GM12864 (cell line): ENCODE measurements around the gene SALL1.

Experiments used
- DNase-seq: peaks from one replicate; pipeline ENCODE4 v3.0.0-alpha.2; 2011; ENCODE audit warnings: low read depth
- H3K4me3 ChIP-seq: 2 replicates; pipeline ENCODE4 v1.5.1; 2011; ENCODE audit warnings: mild to moderate bottlenecking, low read depth, low read length, control low read depth
- TF ChIP-seq, protein P1 (sequence below): IDR thresholded peaks from 2 replicates; pipeline ENCODE4 v1.5.1; 2011; ENCODE audit warnings: low read depth, mild to moderate bottlenecking, moderate library complexity, low read length, control low read depth, inconsistent platforms; ENCODE audit errors: missing control alignments

Gene SALL1

DNA sequence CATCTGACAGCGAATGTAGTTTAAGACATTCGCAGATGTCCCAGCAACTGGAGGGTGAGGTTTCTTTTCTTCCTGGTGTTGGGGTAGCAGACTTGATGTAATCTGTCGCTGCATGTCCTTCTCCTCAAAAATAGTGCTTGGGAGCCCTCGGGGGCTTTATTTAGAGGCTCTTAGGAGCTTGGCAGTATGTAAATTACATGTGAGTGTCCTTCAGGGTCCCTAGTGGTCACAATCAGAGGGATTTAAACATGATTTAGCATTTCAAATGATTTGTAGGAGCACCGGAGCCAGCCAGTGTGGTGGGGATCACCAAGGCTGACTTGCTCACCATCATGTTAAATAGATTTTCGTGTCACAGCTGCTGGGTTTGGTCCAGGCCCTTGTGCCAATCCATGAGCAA, 8.8 kb upstream of the SALL1 start:
- TF ChIP-seq, protein P1, sequence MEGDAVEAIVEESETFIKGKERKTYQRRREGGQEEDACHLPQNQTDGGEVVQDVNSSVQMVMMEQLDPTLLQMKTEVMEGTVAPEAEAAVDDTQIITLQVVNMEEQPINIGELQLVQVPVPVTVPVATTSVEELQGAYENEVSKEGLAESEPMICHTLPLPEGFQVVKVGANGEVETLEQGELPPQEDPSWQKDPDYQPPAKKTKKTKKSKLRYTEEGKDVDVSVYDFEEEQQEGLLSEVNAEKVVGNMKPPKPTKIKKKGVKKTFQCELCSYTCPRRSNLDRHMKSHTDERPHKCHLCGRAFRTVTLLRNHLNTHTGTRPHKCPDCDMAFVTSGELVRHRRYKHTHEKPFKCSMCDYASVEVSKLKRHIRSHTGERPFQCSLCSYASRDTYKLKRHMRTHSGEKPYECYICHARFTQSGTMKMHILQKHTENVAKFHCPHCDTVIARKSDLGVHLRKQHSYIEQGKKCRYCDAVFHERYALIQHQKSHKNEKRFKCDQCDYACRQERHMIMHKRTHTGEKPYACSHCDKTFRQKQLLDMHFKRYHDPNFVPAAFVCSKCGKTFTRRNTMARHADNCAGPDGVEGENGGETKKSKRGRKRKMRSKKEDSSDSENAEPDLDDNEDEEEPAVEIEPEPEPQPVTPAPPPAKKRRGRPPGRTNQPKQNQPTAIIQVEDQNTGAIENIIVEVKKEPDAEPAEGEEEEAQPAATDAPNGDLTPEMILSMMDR, result no peak
- no peak overlapping the region for H3K4me3 ChIP-seq

DNA sequence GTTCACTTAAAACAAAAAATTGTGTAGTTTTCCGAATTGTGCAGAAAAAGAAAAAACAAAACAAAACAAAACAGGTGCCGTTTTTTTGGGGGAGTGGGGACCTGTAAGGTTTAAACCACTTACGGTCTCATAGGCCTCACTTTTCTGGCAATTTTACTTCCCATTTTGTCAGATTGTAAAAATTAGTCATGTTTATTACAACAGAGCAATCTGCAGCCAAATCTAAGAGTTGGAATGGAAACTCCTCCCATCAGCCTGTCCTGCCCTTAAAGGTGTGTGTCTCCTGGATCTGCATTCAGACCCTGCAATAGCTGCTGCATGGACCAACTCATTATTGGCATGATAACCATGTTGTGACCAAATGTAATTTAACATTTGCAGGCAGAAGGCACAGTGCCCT, 8.2 kb upstream of the SALL1 start:
- DNase-seq, result no peak
- TF ChIP-seq, protein P1, result no peak
- no peak overlapping the region for H3K4me3 ChIP-seq

More for the DNA sequence above, 8.8 kb upstream of the SALL1 start:
- no peak for DNase-seq

DNA sequence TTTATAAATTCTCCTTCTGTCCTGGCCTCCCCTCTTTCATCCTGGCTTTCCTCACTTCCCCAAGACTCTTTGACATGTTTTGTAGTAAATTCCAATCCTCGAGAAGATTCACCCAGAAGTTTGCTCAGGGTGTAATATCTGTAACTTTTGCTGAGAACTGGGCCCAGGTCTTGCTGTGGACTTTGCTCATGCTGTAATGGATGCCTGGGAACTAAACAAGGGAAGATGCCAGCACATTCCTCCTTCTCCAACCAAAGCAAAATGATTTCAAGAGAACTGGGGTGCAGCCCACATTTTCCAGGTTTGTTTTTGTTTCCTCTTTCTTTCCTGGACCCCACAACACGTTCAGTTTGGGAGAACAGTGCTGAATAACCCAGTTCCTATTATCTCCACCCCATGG, 6.6 kb upstream of the SALL1 start:
- no peak overlapping the region for H3K4me3 ChIP-seq
- DNase-seq, result no peak
- TF ChIP-seq, protein P1, result no peak

DNA sequence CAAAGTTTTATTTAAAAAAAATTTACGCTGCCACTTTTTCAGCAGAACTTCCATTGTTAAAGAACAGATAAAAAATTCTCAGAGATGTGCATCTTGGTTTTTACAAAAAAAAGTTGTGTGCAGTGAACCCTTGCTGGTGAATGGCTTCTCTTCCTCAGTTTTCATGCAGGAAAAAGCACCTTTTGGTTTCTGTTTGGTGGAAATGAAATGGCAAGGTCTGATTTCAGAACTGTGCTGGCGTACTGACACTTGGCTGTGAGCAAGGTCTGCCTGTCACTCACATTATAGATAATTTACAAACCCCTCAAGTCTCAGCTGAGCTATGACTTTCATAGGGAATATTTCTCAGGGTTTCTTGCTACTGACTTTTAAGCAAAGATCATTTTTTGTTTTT, 5.7 kb upstream of the SALL1 start:
- TF ChIP-seq, protein P1, result no peak
- no peak overlapping the region for H3K4me3 ChIP-seq
- no peak for DNase-seq

DNA sequence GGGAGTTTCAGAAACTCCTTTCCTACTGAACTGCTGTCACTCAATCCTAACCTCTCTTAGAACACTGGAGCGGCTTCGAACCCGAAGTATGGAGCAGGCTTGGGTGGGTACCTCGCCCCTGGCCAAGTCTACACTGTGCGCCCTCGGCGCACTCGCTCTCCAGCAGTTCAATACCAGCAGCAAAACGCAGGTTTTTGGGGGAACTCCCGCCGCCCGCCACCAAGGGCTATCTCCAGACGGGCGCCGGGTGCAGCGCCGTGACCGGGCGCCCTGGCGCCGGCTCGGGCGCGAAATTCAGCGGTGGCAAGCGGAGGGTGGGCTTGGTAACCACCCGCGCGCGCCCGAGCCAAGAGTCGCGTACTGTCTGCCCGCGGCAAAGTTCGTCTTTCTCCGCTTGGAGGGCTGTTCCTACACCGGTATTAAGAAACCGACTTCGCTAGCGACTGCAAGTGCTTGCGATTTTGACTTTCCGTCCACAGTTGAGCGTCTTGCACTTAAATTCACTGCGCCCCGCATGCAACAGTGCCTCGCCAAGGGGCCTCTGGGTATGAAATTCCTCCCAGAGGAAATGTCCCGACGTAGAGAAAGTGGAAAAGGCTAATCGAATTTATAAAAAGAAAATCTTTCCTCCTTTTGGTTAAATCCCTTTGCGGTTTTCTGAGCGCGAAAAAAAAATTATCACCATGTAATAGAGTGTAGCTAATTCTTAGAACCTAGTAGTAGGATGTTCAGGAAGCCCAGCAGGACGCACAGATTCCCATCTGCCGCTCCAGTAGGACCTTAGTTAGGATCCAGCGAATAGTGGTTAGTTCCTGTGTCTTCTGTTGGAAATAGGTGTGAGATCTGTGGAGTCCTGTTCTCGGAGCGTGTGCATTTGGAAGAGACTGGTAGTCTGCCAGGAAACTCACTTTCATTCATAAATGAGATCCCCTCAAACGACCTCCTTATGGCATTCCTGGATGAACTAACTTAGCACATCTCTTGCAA, 5.0 kb upstream of the SALL1 start:
- TF ChIP-seq, protein P1, result no peak
- no peak overlapping the region for H3K4me3 ChIP-seq
- no peak for DNase-seq

DNA sequence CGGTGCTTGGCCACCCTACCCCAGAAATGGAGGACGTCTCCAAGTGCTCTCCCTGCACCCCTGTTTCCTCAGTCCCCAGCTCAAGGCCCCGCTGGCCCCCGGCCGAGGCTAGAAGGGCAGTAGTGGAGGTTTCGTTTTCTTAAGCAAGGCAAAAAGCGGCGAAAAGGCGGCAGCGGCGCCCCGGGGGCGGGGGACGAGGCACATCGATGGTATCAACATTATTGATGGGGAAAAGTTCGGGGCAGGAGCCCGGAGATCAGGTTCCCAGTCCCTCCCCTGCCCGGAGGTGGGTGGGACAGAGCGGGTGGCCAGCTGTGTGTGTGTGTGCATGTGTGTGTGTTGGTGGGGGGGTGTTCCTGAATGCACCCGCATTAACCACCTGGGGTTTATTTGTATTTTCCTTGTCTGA, 4.1 kb upstream of the SALL1 start:
- no peak for DNase-seq
- no peak overlapping the region for H3K4me3 ChIP-seq
- TF ChIP-seq, protein P1, result no peak
